Body of pancreas (tissue), 4 donors: ENCODE measurements around the gene RAP1GDS1.

Experiments
- CTCF ChIP-seq, 7 experiments: fragments of 450-650 bp in 4 of 7; fragments of 200-600 bp in 3 of 7; sonication (generic) in 3 of 7; IDR thresholded peaks; one replicate each; pipeline ENCODE4 v1.5.1; 2016 to 2019; ENCODE audit warnings: antibody characterized with exemption in 7 of 7
- POLR2A ChIP-seq, 3 donors: fragments of 450-650 bp; IDR thresholded peaks; one replicate each; pipeline ENCODE4 v1.6.1; 2016; ENCODE audit warnings: antibody characterized with exemption in 3 of 3, mild to moderate bottlenecking in 2 of 3

DNA sequence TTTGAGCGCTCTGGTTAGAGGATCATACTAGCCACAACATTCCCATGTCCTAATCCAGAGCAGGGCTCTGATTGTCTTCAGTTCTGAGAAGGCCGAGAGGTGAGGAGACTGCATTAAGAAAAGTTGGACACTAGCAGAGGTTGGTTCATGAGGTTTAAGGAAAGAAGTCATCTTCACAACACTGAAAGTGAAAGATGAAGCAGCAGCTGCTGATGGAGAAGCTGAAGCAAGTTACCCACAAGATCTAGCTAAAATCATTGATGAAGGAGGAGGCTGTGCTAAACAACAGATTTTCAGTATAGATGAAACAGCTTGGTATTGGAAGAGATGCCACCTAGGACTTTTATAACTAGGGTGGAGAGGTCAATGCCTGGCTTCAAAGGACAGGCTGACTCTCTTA lies 36.8 kb downstream of the RAP1GDS1 start:
- TF ChIP-seq CTCF (IDR thresholded peaks at IDR 0.05) (no peak), POLR2A (IDR thresholded peaks at IDR 0.05) (no peak)
